NCI-H2171 treated with DMSO at 0.1 percent for 48 hours (cell line): Measurements from ENCODE around the gene IRF9.
"Not testable (repeated sequence)": the region's sequence is repeated elsewhere in the genome, so short reads cannot be mapped to it uniquely, and the experiment has no call there.

Experiments used
- DNase-seq: peaks from one replicate; lab custom pipeline; 2025; lab: John Stamatoyannopoulos, UW

Gene IRF9

DNA sequence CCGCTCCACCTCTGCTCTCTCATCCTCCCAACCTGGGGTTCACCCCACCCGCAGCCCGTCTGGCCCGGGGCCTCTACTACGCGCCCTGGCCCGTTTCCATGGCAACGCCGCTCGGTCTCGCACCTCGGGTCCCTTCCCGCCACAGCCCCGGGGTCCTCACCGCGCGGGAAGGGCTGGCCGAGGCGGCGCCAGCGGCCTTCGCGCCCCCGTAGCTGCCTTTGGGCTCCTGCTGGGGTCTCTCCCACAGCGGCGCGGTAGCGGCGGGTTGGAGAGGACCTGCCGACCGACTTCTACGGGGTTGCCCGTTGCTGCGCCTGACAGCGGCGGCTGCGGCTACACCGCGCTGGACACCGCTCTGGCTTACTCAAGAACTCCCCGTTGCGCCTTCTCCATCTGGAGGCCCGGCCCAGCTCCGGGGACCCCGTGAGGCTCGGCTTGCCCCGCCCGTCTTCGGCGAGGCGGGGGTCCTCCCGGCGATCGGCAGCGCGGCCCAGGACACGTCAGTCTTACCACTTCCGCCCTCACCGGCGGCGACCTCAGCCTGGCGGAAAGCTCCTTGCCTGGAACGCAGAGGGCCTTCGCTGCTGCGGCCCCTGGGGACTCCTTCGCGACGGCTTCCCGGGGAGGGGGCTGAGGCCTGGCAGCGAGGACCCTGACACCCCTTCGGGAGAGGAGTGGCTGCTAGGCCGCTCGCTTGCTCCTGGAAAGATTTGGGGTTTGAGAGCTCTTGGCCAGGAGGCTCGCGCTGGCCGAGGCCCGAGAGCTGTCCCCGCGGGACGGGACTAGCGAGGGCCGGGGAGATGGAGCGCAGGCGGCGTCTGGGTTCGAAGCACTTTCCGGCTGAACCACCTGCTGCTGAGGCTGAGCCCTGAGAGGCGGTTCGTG is 34.4 kb downstream of the IRF9 start, which contains the start of gene TM9SF1:
TSS of gene TM9SF1 (minus strand) at position 256 of the 885 bp plus-strand sequence. CDS start 422 bp downstream, outside the sequence.
- peak; percentile 92 for DNase-seq

GRCh38 chr14:24196071-24197055 is 35.3 kb downstream of the IRF9 start:
- no peak for DNase-seq

DNA sequence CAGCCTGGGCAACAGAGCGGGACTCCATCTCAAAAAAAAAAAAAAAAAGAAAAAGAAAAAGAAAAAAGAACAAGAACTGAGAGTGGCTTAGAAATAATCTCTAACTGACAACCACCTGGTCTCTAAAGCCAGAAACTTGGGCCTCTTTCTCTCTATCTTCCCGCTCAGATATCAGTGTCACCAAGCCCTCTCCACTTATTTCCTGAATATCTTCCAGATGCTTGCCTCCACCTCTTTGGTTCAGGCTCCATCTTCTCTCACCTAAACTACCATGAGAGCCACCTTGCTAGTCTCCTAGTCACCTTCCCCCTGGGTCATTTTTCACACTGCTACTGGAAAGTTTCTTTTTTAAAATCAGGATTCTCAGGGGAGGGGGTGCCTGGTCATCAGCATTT is 36.0 kb downstream of the IRF9 start:
- no peak for DNase-seq

DNA sequence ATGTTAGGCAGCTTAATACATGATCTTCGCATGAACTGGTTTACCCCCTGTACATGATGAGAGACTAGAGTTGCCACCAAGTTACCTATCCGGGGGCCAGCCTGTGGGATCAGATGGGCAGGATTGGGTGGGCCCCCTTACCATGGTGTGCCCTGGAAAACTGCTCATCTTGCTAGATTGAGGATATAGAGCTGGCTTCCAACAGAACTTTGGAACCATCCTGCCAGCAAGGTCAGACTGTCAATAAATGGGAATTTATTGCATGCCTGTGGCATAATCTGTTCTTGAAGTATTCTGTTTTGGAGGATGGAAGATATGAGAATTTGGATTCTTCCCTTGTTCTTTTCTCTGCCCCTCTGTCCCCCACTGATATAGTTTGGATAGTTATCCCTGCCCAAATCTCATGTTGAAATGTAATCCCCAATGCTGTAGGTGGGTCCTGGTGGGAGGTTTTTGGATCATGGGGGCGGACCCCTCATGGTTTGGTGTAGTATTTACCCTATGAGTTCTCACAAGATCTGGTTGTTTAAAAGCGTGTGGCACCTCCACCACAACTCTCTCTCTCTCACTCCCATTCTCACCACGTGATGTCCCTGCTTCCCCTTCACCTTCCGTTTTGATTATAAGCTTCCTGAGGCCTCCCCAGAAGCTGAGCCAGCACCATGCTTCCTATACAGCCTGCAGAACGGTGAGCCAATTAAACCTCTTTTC is 37.9 kb downstream of the IRF9 start:
- no peak for DNase-seq

- not testable (repeated sequence) for DNase-seq
These were observed 41.5 kb downstream of the IRF9 start for GRCh38 chr14:24202538-24202937.

DNA sequence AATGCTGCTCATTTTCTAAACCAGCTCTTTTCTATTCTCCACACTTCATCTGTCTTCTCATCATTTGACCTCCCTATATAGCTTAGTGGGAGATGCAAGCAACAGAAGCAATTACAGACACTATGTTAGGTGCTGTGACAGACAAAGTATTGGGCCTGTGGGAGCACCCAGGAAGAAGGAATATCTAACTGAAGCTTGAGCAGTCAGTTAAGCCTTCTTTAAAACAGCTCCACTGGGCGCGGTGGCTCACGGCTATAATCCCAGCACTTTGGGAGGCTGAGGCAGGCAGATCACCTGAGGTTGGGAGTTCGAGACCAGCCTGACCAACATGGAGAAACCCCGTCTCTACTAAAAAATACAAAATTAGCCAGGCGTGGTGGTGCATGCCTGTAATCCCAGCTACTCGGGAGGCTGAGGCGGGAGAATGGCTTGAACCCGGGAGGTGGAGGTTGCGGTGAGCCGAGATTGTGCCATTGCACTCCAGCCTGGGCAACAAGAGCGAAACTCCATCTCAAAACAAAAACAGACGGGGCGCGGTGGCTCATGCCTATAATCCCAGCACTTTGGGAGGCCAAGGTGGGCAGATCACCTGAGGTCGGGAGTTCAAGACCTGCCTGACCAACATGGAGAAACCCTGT is 42.3 kb downstream of the IRF9 start:
- not testable (repeated sequence) for DNase-seq

DNA sequence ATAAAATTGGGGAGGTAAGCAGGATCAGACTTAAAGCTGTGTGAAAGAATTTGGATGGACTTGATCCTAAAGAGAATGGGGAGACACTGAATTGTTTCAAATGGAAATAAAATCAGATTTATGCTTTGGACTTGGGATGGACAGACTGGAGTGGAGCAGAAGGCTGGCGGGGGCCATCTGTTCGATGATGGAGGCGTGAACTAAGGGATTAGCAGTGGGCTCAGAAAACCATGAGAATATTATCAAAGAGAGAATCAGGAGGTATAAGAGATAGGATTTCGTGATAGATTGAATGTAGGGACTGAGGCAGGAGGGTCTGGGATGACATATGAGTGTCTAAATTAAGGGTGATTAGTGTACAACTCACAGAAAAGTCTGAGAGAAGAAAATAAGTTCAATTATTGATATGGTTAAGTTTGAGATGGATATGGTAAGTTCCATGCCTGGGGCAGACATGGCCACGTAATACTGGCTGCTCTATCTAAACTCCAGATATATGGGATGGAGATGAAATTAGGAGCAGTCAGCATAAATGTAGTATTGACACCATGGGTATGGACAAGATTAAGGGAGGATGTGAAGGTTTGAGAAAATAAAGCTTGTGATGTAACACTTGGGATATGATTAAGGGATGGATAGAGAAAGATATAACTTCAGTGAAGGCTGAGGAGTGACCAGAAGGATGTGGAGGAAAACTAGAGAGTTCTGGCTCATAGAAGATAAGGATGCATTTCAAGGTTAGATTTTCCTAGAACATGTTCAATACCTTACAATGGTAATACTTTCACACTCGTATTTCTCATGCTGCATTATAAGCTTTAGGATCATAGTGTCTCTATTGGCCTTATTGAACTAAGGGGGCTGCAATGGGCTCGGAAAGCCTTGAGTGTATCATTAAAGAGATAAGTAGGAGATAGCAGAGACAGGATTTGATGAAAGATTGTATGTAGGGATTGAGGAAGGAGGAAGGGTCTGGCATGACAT is 43.4 kb downstream of the IRF9 start:
- DNase-seq, result no peak

- DNase-seq, result no peak
These were observed 45.4 kb downstream of the IRF9 start for GRCh38 chr14:24206260-24207103.

DNA sequence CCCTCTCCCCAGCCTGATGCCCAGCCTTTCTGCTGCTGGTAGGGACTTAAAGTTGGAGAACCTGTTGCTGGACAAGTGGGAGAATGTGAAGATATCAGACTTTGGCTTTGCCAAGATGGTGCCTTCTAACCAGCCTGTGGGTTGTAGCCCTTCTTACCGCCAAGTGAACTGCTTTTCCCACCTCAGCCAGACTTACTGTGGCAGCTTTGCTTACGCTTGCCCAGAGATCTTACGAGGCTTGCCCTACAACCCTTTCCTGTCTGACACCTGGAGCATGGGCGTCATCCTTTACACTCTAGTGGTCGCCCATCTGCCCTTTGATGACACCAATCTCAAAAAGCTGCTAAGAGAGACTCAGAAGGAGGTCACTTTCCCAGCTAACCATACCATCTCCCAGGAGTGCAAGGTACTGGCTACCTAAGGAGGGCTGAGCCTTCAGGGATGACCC is 46.1 kb downstream of the IRF9 start:
- no peak for DNase-seq

DNA sequence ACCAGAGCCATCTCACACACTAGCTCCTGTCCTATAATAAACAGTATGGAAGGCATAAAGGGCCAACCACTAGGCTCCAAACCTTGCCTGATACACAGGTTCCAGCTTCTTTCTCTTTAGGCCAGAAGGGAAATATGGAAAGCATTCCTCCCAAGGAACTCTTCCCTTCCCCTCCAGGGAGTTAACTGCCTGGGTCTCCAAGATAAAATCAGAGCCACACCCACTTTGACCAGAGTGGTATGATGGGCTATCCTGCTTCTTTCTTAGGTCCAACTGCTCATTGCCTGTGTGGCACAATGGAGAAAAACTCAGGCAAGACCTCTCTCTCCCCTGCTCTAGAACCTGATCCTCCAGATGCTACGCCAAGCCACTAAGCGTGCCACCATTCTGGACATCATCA is 46.6 kb downstream of the IRF9 start:
- DNase-seq, result no peak

DNA sequence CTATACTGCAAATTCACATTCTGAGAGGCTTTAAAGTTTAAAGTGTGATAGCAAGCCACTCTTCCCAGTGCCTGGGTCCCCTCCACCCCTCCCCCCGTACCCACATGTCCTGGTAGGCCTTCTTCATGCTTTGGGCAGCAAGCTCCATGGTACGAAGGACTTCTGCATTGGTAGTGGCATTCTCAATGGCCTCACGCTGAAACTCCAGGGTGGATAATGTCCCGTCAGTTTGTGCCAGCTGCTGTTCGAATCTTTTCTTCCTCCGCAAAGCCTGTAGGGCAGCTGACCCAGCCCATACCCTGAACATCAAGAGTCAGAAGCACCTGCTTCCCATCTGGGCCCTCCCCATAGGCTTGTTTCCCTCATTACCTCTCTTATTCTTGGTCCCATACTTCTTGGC is 50.2 kb downstream of the IRF9 start:
- DNase-seq, result no peak

GRCh38 chr14:24212924-24213865 is 52.1 kb downstream of the IRF9 start, which contains the start of gene CHMP4A:
Gene CHMP4A, minus strand, starts transcription at chr14:24213488. Its CDS starts 49 bp downstream, at chr14:24213439.
- peak; percentile 98 for DNase-seq

DNA sequence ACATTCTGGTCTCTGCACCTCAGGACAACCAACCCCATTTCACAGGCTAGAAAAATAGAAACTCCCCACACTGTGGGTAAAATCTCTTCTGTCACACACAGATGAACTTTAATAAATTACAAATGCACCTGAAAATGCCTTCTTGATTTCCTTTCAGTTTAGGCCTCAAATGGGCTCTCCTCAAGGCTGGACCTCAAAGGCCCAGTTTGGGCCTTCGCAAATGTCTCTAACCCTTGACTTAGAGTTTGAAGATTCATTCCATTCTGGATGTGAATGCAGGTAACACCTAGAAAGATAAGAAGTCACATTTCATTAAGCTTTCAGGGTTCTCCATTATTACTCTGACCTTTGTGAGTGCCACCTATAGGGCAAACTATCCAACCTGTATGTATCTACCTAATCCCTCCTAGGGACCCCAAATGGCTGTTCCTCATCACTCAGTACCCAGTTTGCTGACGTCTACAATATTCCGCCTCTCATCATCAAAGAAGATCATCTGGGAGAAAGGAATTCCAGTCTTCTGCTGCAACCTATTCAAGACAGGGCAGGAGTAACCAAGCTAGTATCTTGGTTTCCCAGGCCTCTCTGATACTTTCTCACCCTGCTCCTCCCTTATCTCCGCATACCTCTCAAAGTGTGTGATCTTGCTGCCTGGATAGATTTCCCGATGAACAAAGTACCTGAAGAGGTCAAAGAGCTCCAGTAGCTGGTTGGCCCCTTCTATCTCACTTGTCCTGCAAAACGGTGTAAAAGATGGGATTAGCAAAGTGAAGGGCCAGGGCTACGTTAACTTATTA is 53.0 kb downstream of the IRF9 start:
- DNase-seq, result no peak

GRCh38 chr14:24215495-24216344 is 54.7 kb downstream of the IRF9 start, which contains the start of gene MDP1:
Gene MDP1, minus strand, starts transcription at chr14:24216066. Its CDS starts 111 bp downstream, at chr14:24215955.
- DNase-seq, result peak; percentile 93
